SK-N-MC (cell line): ENCODE results near the gene DMXL2.

Source experiments
- DNase-seq: peaks from one replicate; pipeline ENCODE4 v3.0.0-alpha.2; 2011; ENCODE audit warnings: low read depth, low spot score
- H3K27ac ChIP-seq: fragments of 200-600 bp; sonication (generic); 2 replicates; pipeline ENCODE4 v1.5.1; 2016; ENCODE audit warnings: mixed run types
- H3K36me3 ChIP-seq: fragments of 200-600 bp; sonication (generic); 2 replicates; pipeline ENCODE4 v1.6.1; 2017; ENCODE audit warnings: antibody characterized with exemption, low read length, mixed read lengths; ENCODE audit not compliant: insufficient read depth
- H3K4me3 ChIP-seq: fragments of 200-600 bp; sonication (generic); 2 replicates; pipeline ENCODE4 v1.5.1; 2016
- H3K9ac ChIP-seq: fragments of 200-600 bp; sonication (generic); 2 replicates; pipeline ENCODE4 v1.8.0; 2017; ENCODE audit warnings: mixed run types, mixed read lengths; ENCODE audit not compliant: insufficient read length
- H3K9me3 ChIP-seq: fragments of 200-600 bp; sonication (generic); 2 replicates; pipeline ENCODE4 v1.6.1; 2017; ENCODE audit warnings: low read depth, mild to moderate bottlenecking, antibody characterized with exemption, low read length, moderate library complexity, mixed read lengths
- EZH2 ChIP-seq: fragments of 200-600 bp; sonication (generic); IDR thresholded peaks from one replicate; pipeline ENCODE4 v1.6.1; 2017; ENCODE audit warnings: antibody characterized with exemption
- FOXP2 ChIP-seq: optimal IDR thresholded peaks from 2 replicates; pipeline ENCODE3; 2011; ENCODE audit warnings: mild to moderate bottlenecking, moderate library complexity; ENCODE audit not compliant: insufficient read depth; ENCODE audit errors: extremely low read length, control extremely low read depth
- POLR2AphosphoS5 ChIP-seq: IDR thresholded peaks from 2 replicates; pipeline ENCODE4 v1.6.1; 2012; ENCODE audit warnings: mild to moderate bottlenecking, low read depth, low read length, borderline replicate concordance

DMXL2 gene

GRCh38 chr15:51589881-51590568, 32.5 kb downstream of the DMXL2 start:
- Histone ChIP-seq H3K4me3 (no peak overlapping the region), H3K9me3 (0 out of 2 replicates have a peak, but pooled peaks cover 7% of the 10 kb centered on the region), H3K27ac (no peak overlapping the region), H3K36me3 (peaks cover 32% of the 10 kb centered on the region), H3K9ac (no peak overlapping the region)
- DNase-seq = no peak
- TF ChIP-seq EZH2 (no peak), POLR2AphosphoS5 (no peak), FOXP2 (no peak)

GRCh38 chr15:51588966-51589365, 33.6 kb downstream of the DMXL2 start:
- Histone ChIP-seq H3K36me3 (peaks cover 32% of the 10 kb centered on the region), H3K9ac (no peak overlapping the region), H3K9me3 (0 out of 2 replicates have a peak, but pooled peaks cover 7% of the 10 kb centered on the region), H3K27ac (no peak overlapping the region), H3K4me3 (no peak overlapping the region)
- TF ChIP-seq POLR2AphosphoS5 = no peak
- DNase-seq = no peak

GRCh38 chr15:51585986-51586385, 36.6 kb downstream of the DMXL2 start:
- no peak overlapping the region for H3K4me3 ChIP-seq
- no peak for TF ChIP-seq POLR2AphosphoS5
- TF ChIP-seq EZH2 = no peak
- TF ChIP-seq FOXP2 = no peak
- no peak overlapping the region for H3K9ac ChIP-seq
- H3K36me3 ChIP-seq = peaks cover 29% of the 10 kb centered on the region
- H3K9me3 ChIP-seq = peaks cover 7% of the 10 kb centered on the region; the same call in 1 of the 2 replicates
- H3K27ac ChIP-seq = no peak overlapping the region
- no peak for DNase-seq

GRCh38 chr15:51580982-51581381, 41.6 kb downstream of the DMXL2 start:
- Histone ChIP-seq H3K36me3 (peaks cover 7% of the 10 kb centered on the region), H3K4me3 (no peak overlapping the region), H3K9ac (no peak overlapping the region), H3K9me3 (no peaks in the 10 kb centered on the region; the same call in 1 of the 2 replicates), H3K27ac (no peak overlapping the region)
- TF ChIP-seq POLR2AphosphoS5 = no peak
- no peak for TF ChIP-seq EZH2
- no peak for TF ChIP-seq FOXP2
- no peak for DNase-seq

- H3K27ac ChIP-seq = no peak overlapping the region
- no peak for DNase-seq
- no peak overlapping the region for H3K9ac ChIP-seq
- H3K9me3 ChIP-seq = no peaks in the 10 kb centered on the region; the same call in 1 of the 2 replicates
- no peak for TF ChIP-seq POLR2AphosphoS5
- no peak for TF ChIP-seq EZH2
- TF ChIP-seq FOXP2 = no peak
- no peak overlapping the region for H3K4me3 ChIP-seq
- peaks cover 6% of the 10 kb centered on the region; the same call in 1 of the 2 replicates for H3K36me3 ChIP-seq
Observed at GRCh38 chr15:51580385-51580784, 42.2 kb downstream of the DMXL2 start.

- TF ChIP-seq POLR2AphosphoS5 (no peak), FOXP2 (no peak)
- no peak overlapping the region for H3K4me3 ChIP-seq
- peak; percentile 32 for DNase-seq
- no peaks in the 10 kb centered on the region; the same call in 1 of the 2 replicates for H3K9me3 ChIP-seq
- H3K9ac ChIP-seq = no peak overlapping the region
- H3K36me3 ChIP-seq = peaks cover 19% of the 10 kb centered on the region
- no peak overlapping the region for H3K27ac ChIP-seq
Observed at GRCh38 chr15:51579012-51579411, 43.6 kb downstream of the DMXL2 start.

GRCh38 chr15:51577636-51578304, 44.8 kb downstream of the DMXL2 start:
- H3K9ac ChIP-seq = no peak overlapping the region
- H3K36me3 ChIP-seq = peaks cover 21% of the 10 kb centered on the region
- no peaks in the 10 kb centered on the region; the same call in 1 of the 2 replicates for H3K9me3 ChIP-seq
- H3K4me3 ChIP-seq = no peak overlapping the region
- DNase-seq = no peak
- TF ChIP-seq EZH2 = no peak
- no peak for TF ChIP-seq POLR2AphosphoS5
- no peak for TF ChIP-seq FOXP2
- no peak overlapping the region; the same call in 1 of the 2 replicates for H3K27ac ChIP-seq

- peak; percentile 40 for DNase-seq
- no peaks in the 10 kb centered on the region for H3K9me3 ChIP-seq
- H3K36me3 ChIP-seq = peaks cover 21% of the 10 kb centered on the region
- H3K4me3 ChIP-seq = no peak overlapping the region
- H3K9ac ChIP-seq = no peak overlapping the region
- H3K27ac ChIP-seq = no peak overlapping the region; the same call in 1 of the 2 replicates
- TF ChIP-seq EZH2 (no peak), POLR2AphosphoS5 (no peak), FOXP2 (no peak)
Observed at GRCh38 chr15:51576911-51577500, 45.6 kb downstream of the DMXL2 start.

- no peak for DNase-seq
- no peak for TF ChIP-seq EZH2
- no peak for TF ChIP-seq FOXP2
- no peak for TF ChIP-seq POLR2AphosphoS5
- H3K9ac ChIP-seq = no peak overlapping the region
- no peak overlapping the region for H3K4me3 ChIP-seq
- H3K36me3 ChIP-seq = peaks cover 21% of the 10 kb centered on the region
- H3K27ac ChIP-seq = no peak overlapping the region
- no peaks in the 10 kb centered on the region for H3K9me3 ChIP-seq
Observed at GRCh38 chr15:51576286-51576850, 46.2 kb downstream of the DMXL2 start.
